ENCODE data around the gene LEFTY2.

DNA sequence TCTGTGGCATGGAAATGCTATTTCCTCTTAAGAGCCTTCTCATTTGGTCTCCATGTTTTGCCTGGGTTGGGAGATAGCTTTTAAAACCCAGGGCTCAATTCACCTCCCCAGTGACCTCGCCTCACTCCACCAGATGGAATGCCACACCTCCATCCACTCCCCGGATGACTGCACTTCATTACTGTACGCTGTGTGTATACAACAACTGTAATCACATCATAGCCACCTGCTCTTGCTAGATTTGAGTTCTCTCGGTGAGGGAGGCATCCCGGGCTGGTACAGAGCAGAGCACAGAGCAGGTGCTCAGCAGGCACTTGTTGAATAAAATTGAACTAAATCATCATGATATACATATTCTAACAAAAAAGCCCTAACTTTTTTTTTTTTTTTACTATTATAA lies 32.1 kb upstream of the LEFTY2 start:
- TF ChIP-seq CTCF (conservative IDR thresholded peaks at IDR 0.05; ENCODE audit: low read depth, low read length) (no peak), RAD21 (IDR thresholded peaks at IDR 0.05; ENCODE audit: low read length) (no peak), POLR2A (IDR thresholded peaks at IDR 0.05; ENCODE audit: low read depth, low read length) (no peak), RFX5 (IDR thresholded peaks at IDR 0.05; ENCODE audit: low read depth, low read length) (no peak), MXI1 (IDR thresholded peaks at IDR 0.05; ENCODE audit: borderline replicate concordance, low read depth, low read length) (no peak), BHLHE40 (IDR thresholded peaks at IDR 0.05; ENCODE audit: low read depth, low read length) (no peak), MAZ (IDR thresholded peaks at IDR 0.05; ENCODE audit: borderline replicate concordance, low read depth, low read length) (no peak), ELK1 (IDR thresholded peaks at IDR 0.05; ENCODE audit: borderline replicate concordance, low read depth, low read length) (no peak), RCOR1 (IDR thresholded peaks at IDR 0.05; ENCODE audit: insufficient replicate concordance, low read length) (no peak), USF2 (IDR thresholded peaks at IDR 0.05; ENCODE audit: low read depth, low read length) (no peak), MAFK (IDR thresholded peaks at IDR 0.05; ENCODE audit: low read depth, low read length) (no peak), CEBPB (IDR thresholded peaks at IDR 0.05; ENCODE audit: low read depth, low read length) (no peak), SMC3 (IDR thresholded peaks at IDR 0.05; ENCODE audit: low read depth, low read length) (no peak), CHD1 (IDR thresholded peaks at IDR 0.05; ENCODE audit: low read depth, low read length) (no peak)
